Measurements from ENCODE around the gene NFIL3.

DNA sequence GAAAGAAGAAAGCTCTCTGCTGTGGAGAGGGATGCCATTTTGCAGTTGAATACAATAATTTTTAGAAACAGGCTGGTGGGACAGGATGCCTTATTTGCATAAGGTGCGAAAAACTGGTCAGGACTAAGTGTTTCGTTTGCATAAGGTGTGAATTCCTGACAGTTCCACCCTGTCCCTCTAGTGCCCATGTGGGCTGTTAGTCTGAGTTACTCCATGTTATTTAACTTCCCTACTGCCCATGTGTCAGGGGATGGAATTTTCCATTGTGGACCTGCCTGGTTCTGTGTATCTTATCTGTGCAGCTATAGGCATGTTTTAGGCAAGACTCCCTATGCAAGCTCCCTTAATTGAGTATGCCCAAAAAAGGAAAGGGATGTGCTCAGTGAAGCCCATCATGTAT lies 35.3 kb upstream of the NFIL3 start:
- TF ChIP-seq CEBPB (IDR thresholded peaks at IDR 0.05) (no peak), EGR1 (IDR thresholded peaks at IDR 0.05) (no peak), RAD21 (IDR thresholded peaks at IDR 0.05; ENCODE audit: low read depth) (no peak), CREB1 (IDR thresholded peaks at IDR 0.05; ENCODE audit: low read depth) (no peak), USF1 (IDR thresholded peaks at IDR 0.05) (no peak), MAX (IDR thresholded peaks at IDR 0.05) (no peak), FOXM1 (IDR thresholded peaks at IDR 0.05; ENCODE audit: borderline replicate concordance, low read depth) (no peak), TAF1 (IDR thresholded peaks at IDR 0.05; ENCODE audit: low read depth) (no peak), EP300 (IDR thresholded peaks at IDR 0.05; ENCODE audit: borderline replicate concordance) (no peak), ZBTB7A (IDR thresholded peaks at IDR 0.05; ENCODE audit: low read depth) (no peak), REST (IDR thresholded peaks at IDR 0.05; ENCODE audit: low read depth) (no peak), TCF12 (IDR thresholded peaks at IDR 0.05; ENCODE audit: low read depth) (no peak)

Data from Ishikawa (cell line).